ENCODE measurements around the gene POLR3H. TPM values are rescaled to one million over a fixed set of nuclear protein-coding genes. Genes with fewer than 3 reads are reported as not detected.

POLR3H gene
- total and polyA plus RNA-seq, 10 of the 15 experiments (the other 5 are each of a cell fraction or from before 2014, with no cell fraction given) = 3.5 to 62.7 (median 24.6) TPM

- no peak for TF ChIP-seq SKIL (IDR thresholded peaks at IDR 0.05; ENCODE audit: low read depth, poor library complexity, severe bottlenecking)
- TF ChIP-seq RELB (IDR thresholded peaks at IDR 0.05; ENCODE audit: low read depth) = no peak
- no peak for TF ChIP-seq STAT1 (conservative IDR thresholded peaks at IDR 0.05)
- peak; percentile 82 to 84 (median 82) for TF ChIP-seq CTCF (IDR thresholded peaks at IDR 0.05 in 2 of 3, conservative IDR thresholded peaks at IDR 0.05 in 1 of 3; ENCODE audit: control insufficient read depth in 2 of 3, extremely low read depth in 1 of 3, insufficient read depth in 1 of 3, low read depth in 3 of 3, low read length in 3 of 3)
- no peak for TF ChIP-seq ZNF24 (IDR thresholded peaks at IDR 0.05)
- TF ChIP-seq FOXM1 (IDR thresholded peaks at IDR 0.05; ENCODE audit: low read depth, low read length) = no peak
These were observed 11.1 kb downstream of the POLR3H start (continued) for GRCh38 chr22:41532908-41533825.

Measured in GM12878 (cell line).